GM12892 (cell line): Measurements from ENCODE around the gene CTNND2.

Experiments
- POLR2A ChIP-seq: IDR thresholded peaks from 2 replicates; pipeline ENCODE4 v1.6.1; 2011; ENCODE audit warnings: low read depth, low read length, control low read depth
- TAF1 ChIP-seq: IDR thresholded peaks from 2 replicates; pipeline ENCODE4 v1.6.1; 2011; ENCODE audit warnings: low read depth, mild to moderate bottlenecking, control low read depth, low read length, borderline replicate concordance

GRCh38 chr5:11293523-11293922 lies 610.7 kb downstream of the CTNND2 start:
- TF ChIP-seq POLR2A (no peak), TAF1 (no peak)
